ENCODE results near the gene BUB1B.

Gene BUB1B

GRCh38 chr15:40222131-40222530 lies 61.3 kb downstream of the BUB1B start:
- DNase-seq (ENCODE audit: insufficient read length, low spot score) = no peak
- no peak for FAIRE-seq
- no peak for TF ChIP-seq POLR2A (IDR thresholded peaks at IDR 0.05; ENCODE audit: low read depth, low read length)
- TF ChIP-seq SPI1 (IDR thresholded peaks at IDR 0.05; ENCODE audit: low read depth, low read length) = no peak
- no peak for TF ChIP-seq POU2F2 (IDR thresholded peaks at IDR 0.05; ENCODE audit: low read depth, low read length)
- no peak for TF ChIP-seq PAX5 (IDR thresholded peaks at IDR 0.05; ENCODE audit: insufficient read depth, low read length, severe bottlenecking)
- no peak for TF ChIP-seq TAF1 (IDR thresholded peaks at IDR 0.05; ENCODE audit: low read depth, low read length)
- TF ChIP-seq POLR2AphosphoS5 (IDR thresholded peaks at IDR 0.05; ENCODE audit: low read depth, low read length) = no peak

GRCh38 chr15:40226736-40227135 lies 65.9 kb downstream of the BUB1B start:
- no peak for FAIRE-seq
- DNase-seq (ENCODE audit: insufficient read length, low spot score) = no peak
- TF ChIP-seq TAF1 (IDR thresholded peaks at IDR 0.05; ENCODE audit: low read depth, low read length) = no peak

GRCh38 chr15:40229316-40229715 lies 68.4 kb downstream of the BUB1B start:
- no peak for DNase-seq (ENCODE audit: insufficient read length, low spot score)
- peak; percentile 31 for FAIRE-seq
- TF ChIP-seq SPI1 (IDR thresholded peaks at IDR 0.05; ENCODE audit: low read depth, low read length) = no peak
- no peak for TF ChIP-seq PAX5 (IDR thresholded peaks at IDR 0.05; ENCODE audit: insufficient read depth, low read length, severe bottlenecking)
- no peak for TF ChIP-seq TAF1 (IDR thresholded peaks at IDR 0.05; ENCODE audit: low read depth, low read length)
- TF ChIP-seq POLR2A (IDR thresholded peaks at IDR 0.05; ENCODE audit: low read depth, low read length) = no peak
- TF ChIP-seq POU2F2 (IDR thresholded peaks at IDR 0.05; ENCODE audit: low read depth, low read length) = no peak
- TF ChIP-seq POLR2AphosphoS5 (IDR thresholded peaks at IDR 0.05; ENCODE audit: low read depth, low read length) = no peak

GRCh38 chr15:40229956-40230355 lies 69.1 kb downstream of the BUB1B start:
- DNase-seq (ENCODE audit: insufficient read length, low spot score) = no peak
- no peak for FAIRE-seq
- TF ChIP-seq POLR2AphosphoS5 (IDR thresholded peaks at IDR 0.05; ENCODE audit: low read depth, low read length) = no peak
- no peak for TF ChIP-seq SPI1 (IDR thresholded peaks at IDR 0.05; ENCODE audit: low read depth, low read length)
- no peak for TF ChIP-seq TAF1 (IDR thresholded peaks at IDR 0.05; ENCODE audit: low read depth, low read length)
- TF ChIP-seq POLR2A (IDR thresholded peaks at IDR 0.05; ENCODE audit: low read depth, low read length) = no peak
- no peak for TF ChIP-seq PAX5 (IDR thresholded peaks at IDR 0.05; ENCODE audit: insufficient read depth, low read length, severe bottlenecking)
- TF ChIP-seq POU2F2 (IDR thresholded peaks at IDR 0.05; ENCODE audit: low read depth, low read length) = no peak

- FAIRE-seq (no peak), DNase-seq (ENCODE audit: insufficient read length, low spot score) (no peak)
- TF ChIP-seq TAF1 (IDR thresholded peaks at IDR 0.05; ENCODE audit: low read depth, low read length) (no peak), POU2F2 (IDR thresholded peaks at IDR 0.05; ENCODE audit: low read depth, low read length) (no peak), POLR2AphosphoS5 (IDR thresholded peaks at IDR 0.05; ENCODE audit: low read depth, low read length) (no peak), SPI1 (IDR thresholded peaks at IDR 0.05; ENCODE audit: low read depth, low read length) (no peak), PAX5 (IDR thresholded peaks at IDR 0.05; ENCODE audit: insufficient read depth, low read length, severe bottlenecking) (no peak), POLR2A (IDR thresholded peaks at IDR 0.05; ENCODE audit: low read depth, low read length) (no peak)
Measured at GRCh38 chr15:40232625-40233070, 71.8 kb downstream of the BUB1B start.

- no peak for TF ChIP-seq TAF1 (IDR thresholded peaks at IDR 0.05; ENCODE audit: low read depth, low read length)
Measured at GRCh38 chr15:40233727-40234577, 73.1 kb downstream of the BUB1B start.

GRCh38 chr15:40234783-40235182 lies 73.9 kb downstream of the BUB1B start:
- FAIRE-seq (peak; percentile 5), DNase-seq (ENCODE audit: insufficient read length, low spot score) (no peak)
- TF ChIP-seq SPI1 (IDR thresholded peaks at IDR 0.05; ENCODE audit: low read depth, low read length) = no peak
- no peak for TF ChIP-seq POLR2AphosphoS5 (IDR thresholded peaks at IDR 0.05; ENCODE audit: low read depth, low read length)
- no peak for TF ChIP-seq POLR2A (IDR thresholded peaks at IDR 0.05; ENCODE audit: low read depth, low read length)
- no peak for TF ChIP-seq POU2F2 (IDR thresholded peaks at IDR 0.05; ENCODE audit: low read depth, low read length)
- TF ChIP-seq TAF1 (IDR thresholded peaks at IDR 0.05; ENCODE audit: low read depth, low read length) = no peak
- no peak for TF ChIP-seq PAX5 (IDR thresholded peaks at IDR 0.05; ENCODE audit: insufficient read depth, low read length, severe bottlenecking)

More at GRCh38 chr15:40233727-40234577, 73.1 kb downstream of the BUB1B start:
- no peak for FAIRE-seq
- no peak for DNase-seq (ENCODE audit: insufficient read length, low spot score)

GRCh38 chr15:40235201-40235885 lies 74.5 kb downstream of the BUB1B start:
- TF ChIP-seq SPI1 (IDR thresholded peaks at IDR 0.05; ENCODE audit: low read depth, low read length) (peak; percentile 79), POLR2A (IDR thresholded peaks at IDR 0.05; ENCODE audit: low read depth, low read length) (no peak), POU2F2 (IDR thresholded peaks at IDR 0.05; ENCODE audit: low read depth, low read length) (no peak)
- DNase-seq (ENCODE audit: insufficient read length, low spot score) (no peak), FAIRE-seq (no peak)

- FAIRE-seq (peak; percentile 60), DNase-seq (ENCODE audit: insufficient read length, low spot score) (no peak)
- TF ChIP-seq SPI1 (IDR thresholded peaks at IDR 0.05; ENCODE audit: low read depth, low read length) (no peak), TAF1 (IDR thresholded peaks at IDR 0.05; ENCODE audit: low read depth, low read length) (no peak), PAX5 (IDR thresholded peaks at IDR 0.05; ENCODE audit: insufficient read depth, low read length, severe bottlenecking) (no peak), POLR2A (IDR thresholded peaks at IDR 0.05; ENCODE audit: low read depth, low read length) (no peak), POU2F2 (IDR thresholded peaks at IDR 0.05; ENCODE audit: low read depth, low read length) (0 out of 2 replicates have a peak, but pooled peaks have one; percentile 33), POLR2AphosphoS5 (IDR thresholded peaks at IDR 0.05; ENCODE audit: low read depth, low read length) (no peak)
Measured at GRCh38 chr15:40238532-40239403, 77.9 kb downstream of the BUB1B start, which contains the start of gene PAK6. Gene PAK6, plus strand, starts transcription at chr15:40239063. Its CDS starts 25,723 bp downstream, at chr15:40264786.

Data from GM12891 (cell line).